WTC11 (cell line): Measurements from ENCODE around the gene LYSMD3. TPM values are rescaled to one million over a fixed set of nuclear protein-coding genes. Genes with fewer than 3 reads are reported as not detected.
A peak's percentile ranks its signal among the peaks of the same experiment; 100 is the strongest.

ENCODE experiments used
- ATAC-seq: fragments of 200-7000 bp; cut with Tn5 transposase; 2 replicates; pipeline ENCODE4 v1.10.0; 2021; ENCODE audit warnings: mild to moderate bottlenecking, moderate library complexity
- CTCF ChIA-PET: fragments of 300-600 bp; sonication (Branson Sonifier 250); formaldehyde crosslinking; loops from one replicate; lab custom pipeline; 2021; ENCODE audit warnings: antibody characterized with exemption; lab: Charles Lee
- POLR2A ChIA-PET: fragments of 350-600 bp; sonication (Branson Sonifier 250); formaldehyde crosslinking; loops from one replicate; lab custom pipeline; 2021; ENCODE audit warnings: antibody characterized with exemption; lab: Charles Lee
- DNase-seq: peaks from one replicate; pipeline ENCODE4 v3.0.0; 2021; ENCODE audit warnings: low spot score
- H3K27ac Mint-ChIP-seq: 2 replicates; pipeline ENCODE4 v1.8.0; 2021; ENCODE audit warnings: mixed read lengths
- H3K27me3 Mint-ChIP-seq: 2 replicates; pipeline ENCODE4 v1.8.0; 2021; ENCODE audit warnings: low read depth, mild to moderate bottlenecking, moderate library complexity, mixed read lengths
- H3K36me3 Mint-ChIP-seq: 2 replicates; pipeline ENCODE4 v1.8.0; 2021; ENCODE audit warnings: mixed read lengths
- H3K4me1 Mint-ChIP-seq: 2 replicates; pipeline ENCODE4 v1.8.0; 2022; ENCODE audit warnings: mixed read lengths
- H3K4me3 Mint-ChIP-seq: 2 replicates; pipeline ENCODE4 v1.8.0; 2021; ENCODE audit warnings: mild to moderate bottlenecking, moderate library complexity, mixed read lengths
- H3K9me3 Mint-ChIP-seq: 2 replicates; pipeline ENCODE4 v1.8.0; 2021; ENCODE audit warnings: mixed read lengths
- CREM ChIP-seq: sonication (generic); formaldehyde crosslinking; IDR thresholded peaks from 2 replicates; pipeline ENCODE4 v1.8.1; 2022; ENCODE audit warnings: mild to moderate bottlenecking, missing genetic modification reagents, moderate library complexity
- E2F1 ChIP-seq: sonication (generic); formaldehyde crosslinking; IDR thresholded peaks from 2 replicates; pipeline ENCODE4 v1.8.0; 2022; ENCODE audit warnings: mild to moderate bottlenecking, missing genetic modification reagents
- HMGA2 ChIP-seq: fragments of 250-450 bp; sonication (Bioruptor Pico); IDR thresholded peaks from 2 replicates; pipeline ENCODE4 v1.4.0; 2021; ENCODE audit warnings: mild to moderate bottlenecking, moderate library complexity
- IRF2 ChIP-seq: sonication (generic); formaldehyde crosslinking; IDR thresholded peaks from 2 replicates; pipeline ENCODE4 v1.8.0; 2022; ENCODE audit warnings: low read depth, missing genetic modification reagents, borderline replicate concordance
- JAZF1 ChIP-seq: fragments of 250-450 bp; sonication (Bioruptor Pico); IDR thresholded peaks from 2 replicates; pipeline ENCODE4 v1.9.0; 2021; ENCODE audit warnings: moderate library complexity, mild to moderate bottlenecking, inconsistent platforms
- KAT7 ChIP-seq: sonication (generic); formaldehyde crosslinking; IDR thresholded peaks from 2 replicates; pipeline ENCODE4 v1.8.1; 2023; ENCODE audit warnings: missing genetic modification reagents, mild to moderate bottlenecking, borderline replicate concordance
- MYBL2 ChIP-seq: sonication (generic); formaldehyde crosslinking; IDR thresholded peaks from 2 replicates; pipeline ENCODE4 v1.8.1; 2023; ENCODE audit warnings: mild to moderate bottlenecking, moderate library complexity, missing genetic modification reagents
- NFATC4 ChIP-seq: fragments of 250-450 bp; sonication (Bioruptor Pico); IDR thresholded peaks from 2 replicates; pipeline ENCODE4 v1.9.0; 2021; ENCODE audit warnings: mild to moderate bottlenecking
- NR2C2 ChIP-seq: sonication (generic); formaldehyde crosslinking; IDR thresholded peaks from 2 replicates; pipeline ENCODE4 v1.8.0; 2022; ENCODE audit warnings: mild to moderate bottlenecking, missing genetic modification reagents
- OVOL2 ChIP-seq: fragments of 250-450 bp; sonication (Bioruptor Pico); IDR thresholded peaks from 2 replicates; pipeline ENCODE4 v1.9.0; 2021; ENCODE audit warnings: mild to moderate bottlenecking, borderline replicate concordance
- TCF7 ChIP-seq: sonication (generic); formaldehyde crosslinking; IDR thresholded peaks from 2 replicates; pipeline ENCODE4 v1.8.0; 2022; ENCODE audit warnings: mild to moderate bottlenecking, low read depth, missing genetic modification reagents, moderate library complexity
- TEAD4 ChIP-seq: sonication (generic); formaldehyde crosslinking; IDR thresholded peaks from 2 replicates; pipeline ENCODE4 v1.8.0; 2022; ENCODE audit warnings: mild to moderate bottlenecking, missing genetic modification reagents
- ZNF219 ChIP-seq: sonication (generic); formaldehyde crosslinking; IDR thresholded peaks from 2 replicates; pipeline ENCODE4 v1.8.0; 2023; ENCODE audit warnings: missing genetic modification reagents, mild to moderate bottlenecking, borderline replicate concordance
- ZNF317 ChIP-seq: sonication (generic); formaldehyde crosslinking; IDR thresholded peaks from 2 replicates; pipeline ENCODE4 v1.8.1; 2023; ENCODE audit warnings: low read depth, mild to moderate bottlenecking, moderate library complexity, missing genetic modification reagents, borderline replicate concordance
- ZNF396 ChIP-seq: fragments of 250-450 bp; sonication (Bioruptor Pico); IDR thresholded peaks from 2 replicates; pipeline ENCODE4 v1.8.0; 2021; ENCODE audit warnings: mild to moderate bottlenecking, moderate library complexity, borderline replicate concordance
- total RNA-seq: library from RNA; stranded (reverse); gene quantifications from 3 replicates; pipeline ENCODE4 v1.2.3, GENCODE V29; 2021
- TF ChIP-seq, protein P1 (sequence below): sonication (generic); formaldehyde crosslinking; IDR thresholded peaks from 2 replicates; pipeline ENCODE4 v1.8.1; 2022; ENCODE audit warnings: low read depth, mild to moderate bottlenecking, moderate library complexity, missing genetic modification reagents, borderline replicate concordance
- TF ChIP-seq, protein P2 (sequence below): sonication (generic); formaldehyde crosslinking; IDR thresholded peaks from 2 replicates; pipeline ENCODE4 v1.8.0; 2022; ENCODE audit warnings: mild to moderate bottlenecking, missing genetic modification reagents
- TF ChIP-seq, protein P3 (sequence below): fragments of 250-450 bp; sonication (Bioruptor Pico); IDR thresholded peaks from 2 replicates; pipeline ENCODE4 v2.1.2; 2022; ENCODE audit warnings: mild to moderate bottlenecking, moderate library complexity
- TF ChIP-seq, protein P4 (sequence below): fragments of 250-450 bp; sonication (Bioruptor Pico); IDR thresholded peaks from 2 replicates; pipeline ENCODE4 v1.8.0; 2021; ENCODE audit warnings: mild to moderate bottlenecking

The LYSMD3 gene
- total RNA-seq, 1 experiment from 2014 or later: 15.8 TPM

GRCh38 chr5:90476391-90476790 lies 53.0 kb downstream of the LYSMD3 start:
- ATAC-seq: no peak
- Mint-ChIP-seq H3K4me1 (peaks cover 51% of the 10 kb centered on the region), H3K9me3 (no peaks in the 10 kb centered on the region), H3K4me3 (peak overlapping the region; percentile 81), H3K27me3 (no peaks in the 10 kb centered on the region), H3K36me3 (no peaks in the 10 kb centered on the region; the same call in 1 of the 2 replicates), H3K27ac (peak overlapping the region; percentile 78)
- TF ChIP-seq ZNF317 (CRISPR knock-in tag) (no peak), TEAD4 (CRISPR knock-in tag) (no peak)
- TF ChIP-seq, protein P1, sequence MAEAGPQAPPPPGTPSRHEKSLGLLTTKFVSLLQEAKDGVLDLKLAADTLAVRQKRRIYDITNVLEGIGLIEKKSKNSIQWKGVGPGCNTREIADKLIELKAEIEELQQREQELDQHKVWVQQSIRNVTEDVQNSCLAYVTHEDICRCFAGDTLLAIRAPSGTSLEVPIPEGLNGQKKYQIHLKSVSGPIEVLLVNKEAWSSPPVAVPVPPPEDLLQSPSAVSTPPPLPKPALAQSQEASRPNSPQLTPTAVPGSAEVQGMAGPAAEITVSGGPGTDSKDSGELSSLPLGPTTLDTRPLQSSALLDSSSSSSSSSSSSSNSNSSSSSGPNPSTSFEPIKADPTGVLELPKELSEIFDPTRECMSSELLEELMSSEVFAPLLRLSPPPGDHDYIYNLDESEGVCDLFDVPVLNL (CRISPR knock-in tag): no peak
- ChIA-PET CTCF (interaction anchor here (0.5 to 1.6 kb wide), 6 partner anchors 10 to 318 kb away, joined by 3 to 6 read pairs (median 3); no protein-coding TSS in a partner anchor), POLR2A (no interaction called here)
- DNase-seq: no peak

DNA sequence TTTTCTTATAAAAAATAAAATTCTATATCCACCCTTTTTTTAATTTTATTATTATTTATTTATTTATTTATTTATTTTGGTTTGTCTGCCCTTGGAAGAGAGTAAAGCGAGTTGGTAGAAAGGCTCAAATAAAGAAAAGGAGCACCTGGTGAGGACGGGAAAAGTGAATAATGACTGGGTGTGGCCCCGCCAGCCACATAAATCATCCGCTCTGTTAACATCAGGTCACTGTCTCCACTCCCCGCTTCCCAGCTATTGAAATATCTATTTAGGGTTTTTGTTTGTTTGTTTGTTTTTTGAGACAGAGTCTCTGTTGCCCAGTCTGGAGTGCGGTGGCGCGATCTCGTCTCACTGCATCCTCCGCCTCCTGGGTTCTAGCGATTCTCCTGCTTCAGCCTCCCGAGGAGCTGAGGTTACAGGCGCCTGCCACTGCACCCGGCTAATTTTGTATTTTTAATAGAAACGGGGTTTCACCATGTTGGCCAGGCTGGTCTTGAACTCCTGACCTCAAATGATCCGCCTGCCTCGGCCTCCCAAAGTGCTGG lies 53.9 kb downstream of the LYSMD3 start:
- ATAC-seq (no peak), DNase-seq (no peak)
- POLR2A ChIA-PET: interaction anchor here (0.6 to 1.6 kb wide), 4 partner anchors 14 to 82 kb away, joined by 3 to 10 read pairs (median 4); partner anchors contain the start of gene CETN3
- no peaks in the 10 kb centered on the region for H3K9me3 Mint-ChIP-seq
- peaks cover 50% of the 10 kb centered on the region for H3K4me1 Mint-ChIP-seq
- H3K27me3 Mint-ChIP-seq: no peaks in the 10 kb centered on the region
- no peaks in the 10 kb centered on the region; the same call in 1 of the 2 replicates for H3K36me3 Mint-ChIP-seq
- CTCF ChIA-PET: interaction anchor here (1.1 to 1.6 kb wide), 3 partner anchors 79 to 213 kb away, joined by 3 to 4 read pairs (median 4); no protein-coding TSS in a partner anchor
- peak overlapping the region; percentile 15; the same call in 1 of the 2 replicates for H3K27ac Mint-ChIP-seq
- peak overlapping the region; percentile 81 for H3K4me3 Mint-ChIP-seq
- TF ChIP-seq HMGA2 (peak; percentile 67; the same call in 1 of the 2 replicates), ZNF396 (CRISPR knock-in tag) (no peak), IRF2 (no peak)
- TF ChIP-seq, protein P2, sequence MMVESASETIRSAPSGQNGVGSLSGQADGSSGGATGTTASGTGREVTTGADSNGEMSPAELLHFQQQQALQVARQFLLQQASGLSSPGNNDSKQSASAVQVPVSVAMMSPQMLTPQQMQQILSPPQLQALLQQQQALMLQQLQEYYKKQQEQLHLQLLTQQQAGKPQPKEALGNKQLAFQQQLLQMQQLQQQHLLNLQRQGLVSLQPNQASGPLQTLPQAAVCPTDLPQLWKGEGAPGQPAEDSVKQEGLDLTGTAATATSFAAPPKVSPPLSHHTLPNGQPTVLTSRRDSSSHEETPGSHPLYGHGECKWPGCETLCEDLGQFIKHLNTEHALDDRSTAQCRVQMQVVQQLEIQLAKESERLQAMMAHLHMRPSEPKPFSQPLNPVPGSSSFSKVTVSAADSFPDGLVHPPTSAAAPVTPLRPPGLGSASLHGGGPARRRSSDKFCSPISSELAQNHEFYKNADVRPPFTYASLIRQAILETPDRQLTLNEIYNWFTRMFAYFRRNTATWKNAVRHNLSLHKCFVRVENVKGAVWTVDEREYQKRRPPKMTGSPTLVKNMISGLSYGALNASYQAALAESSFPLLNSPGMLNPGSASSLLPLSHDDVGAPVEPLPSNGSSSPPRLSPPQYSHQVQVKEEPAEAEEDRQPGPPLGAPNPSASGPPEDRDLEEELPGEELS (CRISPR knock-in tag): no peak

GRCh38 chr5:90474235-90475107 lies 54.9 kb downstream of the LYSMD3 start, which contains the start of the genes MBLAC2 and POLR3G:
MBLAC2 (minus strand) TSS chr5:90474771; CDS start chr5:90474292, 479 bp downstream.
POLR3G (plus strand) TSS chr5:90474864; CDS start chr5:90485568, 10,704 bp downstream.
- ATAC-seq (peak; percentile 76), DNase-seq (peak; percentile 97)
- ChIA-PET POLR2A (interaction anchor here (0.6 to 1.6 kb wide), 8 partner anchors 8 to 909 kb away, joined by 3 to 10 read pairs (median 3); partner anchors contain the start of genes ARRDC3 and CETN3), CTCF (interaction anchor here (0.6 to 1.6 kb wide), 10 partner anchors 9 to 911 kb away, joined by 3 to 4 read pairs (median 3); partner anchors contain the start of gene CETN3)
- H3K36me3 Mint-ChIP-seq: no peaks in the 10 kb centered on the region
- no peaks in the 10 kb centered on the region for H3K27me3 Mint-ChIP-seq
- H3K9me3 Mint-ChIP-seq: no peaks in the 10 kb centered on the region
- peak within 1 kb of the TSS; percentile 81 for H3K4me3 Mint-ChIP-seq
- H3K4me1 Mint-ChIP-seq: peaks cover 43% of the 10 kb centered on the region
- H3K27ac Mint-ChIP-seq: peak within 1 kb of the TSS; percentile 90
- TF ChIP-seq, protein P3, sequence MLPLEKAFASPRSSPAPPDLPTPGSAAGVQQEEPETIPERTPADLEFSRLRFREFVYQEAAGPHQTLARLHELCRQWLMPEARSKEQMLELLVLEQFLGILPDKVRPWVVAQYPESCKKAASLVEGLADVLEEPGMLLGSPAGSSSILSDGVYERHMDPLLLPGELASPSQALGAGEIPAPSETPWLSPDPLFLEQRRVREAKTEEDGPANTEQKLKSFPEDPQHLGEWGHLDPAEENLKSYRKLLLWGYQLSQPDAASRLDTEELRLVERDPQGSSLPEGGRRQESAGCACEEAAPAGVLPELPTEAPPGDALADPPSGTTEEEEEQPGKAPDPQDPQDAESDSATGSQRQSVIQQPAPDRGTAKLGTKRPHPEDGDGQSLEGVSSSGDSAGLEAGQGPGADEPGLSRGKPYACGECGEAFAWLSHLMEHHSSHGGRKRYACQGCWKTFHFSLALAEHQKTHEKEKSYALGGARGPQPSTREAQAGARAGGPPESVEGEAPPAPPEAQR (CRISPR knock-in tag): no peak
- TF ChIP-seq, protein P1 (CRISPR knock-in tag): peak; percentile 84; the same call in 1 of the 2 replicates
- TF ChIP-seq OVOL2 (no peak), HMGA2 (no peak), CREM (CRISPR knock-in tag) (peak; percentile 84), NR2C2 (CRISPR knock-in tag) (no peak; the same call in 1 of the 2 replicates), ZNF219 (CRISPR knock-in tag) (peak; percentile 72; the same call in 1 of the 2 replicates), E2F1 (no peak), TCF7 (CRISPR knock-in tag) (peak; percentile 88), ZNF396 (CRISPR knock-in tag) (no peak), MYBL2 (0 out of 2 replicates have a peak, but pooled peaks have one; percentile 30), KAT7 (CRISPR knock-in tag) (peak; percentile 70), JAZF1 (CRISPR knock-in tag) (no peak), NFATC4 (no peak)
- TF ChIP-seq, protein P4, sequence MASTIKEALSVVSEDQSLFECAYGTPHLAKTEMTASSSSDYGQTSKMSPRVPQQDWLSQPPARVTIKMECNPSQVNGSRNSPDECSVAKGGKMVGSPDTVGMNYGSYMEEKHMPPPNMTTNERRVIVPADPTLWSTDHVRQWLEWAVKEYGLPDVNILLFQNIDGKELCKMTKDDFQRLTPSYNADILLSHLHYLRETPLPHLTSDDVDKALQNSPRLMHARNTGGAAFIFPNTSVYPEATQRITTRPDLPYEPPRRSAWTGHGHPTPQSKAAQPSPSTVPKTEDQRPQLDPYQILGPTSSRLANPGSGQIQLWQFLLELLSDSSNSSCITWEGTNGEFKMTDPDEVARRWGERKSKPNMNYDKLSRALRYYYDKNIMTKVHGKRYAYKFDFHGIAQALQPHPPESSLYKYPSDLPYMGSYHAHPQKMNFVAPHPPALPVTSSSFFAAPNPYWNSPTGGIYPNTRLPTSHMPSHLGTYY: no peak
